Putamen (tissue), 1 donor: ENCODE measurements around the gene TRIM7.
"Not testable (repeated sequence)": the region's sequence is repeated elsewhere in the genome, so short reads cannot be mapped to it uniquely, and the experiment has no call there.

Experiments used
- DNase-seq: peaks from one replicate; pipeline ENCODE4 v3.0.0-alpha.2; 2016; ENCODE audit warnings: low spot score

TRIM7 gene

GRCh38 chr5:181173027-181173419 lies 32.0 kb downstream of the TRIM7 start:
- DNase-seq, result no peak

GRCh38 chr5:181171782-181172181 lies 33.2 kb downstream of the TRIM7 start:
- DNase-seq, result no peak

- DNase-seq, result no peak
Measured at GRCh38 chr5:181170996-181171395, 34.0 kb downstream of the TRIM7 start.

- DNase-seq, result no peak
Measured at GRCh38 chr5:181170237-181170825, 34.7 kb downstream of the TRIM7 start.

GRCh38 chr5:181169459-181170236 lies 35.3 kb downstream of the TRIM7 start:
- DNase-seq, result not testable (repeated sequence)

GRCh38 chr5:181168595-181169118 lies 36.3 kb downstream of the TRIM7 start:
- DNase-seq, result no peak

- DNase-seq, result no peak
Measured at GRCh38 chr5:181167814-181168488, 37.0 kb downstream of the TRIM7 start.

- no peak for DNase-seq
Measured at GRCh38 chr5:181166812-181167733, 37.9 kb downstream of the TRIM7 start.

- DNase-seq, result no peak
Measured at GRCh38 chr5:181164076-181164952, 40.7 kb downstream of the TRIM7 start.

GRCh38 chr5:181163487-181164075 lies 41.4 kb downstream of the TRIM7 start:
- DNase-seq, result no peak

GRCh38 chr5:181161534-181162175 lies 43.3 kb downstream of the TRIM7 start:
- DNase-seq, result no peak

- DNase-seq, result peak; percentile 72
Measured at GRCh38 chr5:181160755-181161533, 44.1 kb downstream of the TRIM7 start.

GRCh38 chr5:181160152-181160754 lies 44.7 kb downstream of the TRIM7 start:
- DNase-seq, result peak; percentile 59

- peak; percentile 80 for DNase-seq
Measured at GRCh38 chr5:181159286-181160151, 45.5 kb downstream of the TRIM7 start.

- no peak for DNase-seq
Measured at GRCh38 chr5:181158869-181159268, 46.1 kb downstream of the TRIM7 start.

- DNase-seq, result no peak
Measured at GRCh38 chr5:181156758-181157157, 48.2 kb downstream of the TRIM7 start.

- no peak for DNase-seq
Measured at GRCh38 chr5:181153814-181154213, 51.2 kb downstream of the TRIM7 start.

- DNase-seq, result no peak
Measured at GRCh38 chr5:181152406-181152805, 52.6 kb downstream of the TRIM7 start.
